Left lung (tissue), 10 donors: ENCODE results near the gene EPHB6. TPM values are rescaled to one million over a fixed set of nuclear protein-coding genes. Genes with fewer than 3 reads are reported as not detected.

Source experiments
- ATAC-seq: fragments of 200-7000 bp; cut with Tn5 transposase; one replicate; pipeline ENCODE4 v1.9.1; 2020; ENCODE audit warnings: moderate library complexity
- DNase-seq, 4 donors: peaks; one replicate each; pipeline ENCODE4 v3.0.0-alpha.2; 2013 to 2020
- H3K27ac ChIP-seq, 2 donors: fragments of 200-600 bp; sonication (generic) in 1 of 2; one replicate each; pipeline versions ENCODE4 v1.5.0 to v1.8.0; 2020 to 2021
- H3K27me3 ChIP-seq, 2 donors: fragments of 200-600 bp; sonication (generic) in 1 of 2; one replicate each; pipeline versions ENCODE4 v1.5.0 to v1.8.0; 2020 to 2021
- H3K36me3 ChIP-seq, 2 donors: fragments of 200-600 bp; sonication (generic) in 1 of 2; one replicate each; pipeline versions ENCODE4 v1.5.0 to v1.8.0; 2020 to 2021
- H3K4me1 ChIP-seq, 2 donors: fragments of 200-600 bp; one replicate each; pipeline ENCODE4 v1.8.0; 2021
- H3K4me3 ChIP-seq, 2 donors: fragments of 200-600 bp; sonication (generic) in 1 of 2; one replicate each; pipeline versions ENCODE4 v1.5.0 to v1.8.0; 2020 to 2021; ENCODE audit warnings: mild to moderate bottlenecking in 1 of 2
- H3K9me3 ChIP-seq, 2 donors: fragments of 200-600 bp; sonication (generic) in 1 of 2; one replicate each; pipeline versions ENCODE4 v1.5.0 to v1.8.0; 2020 to 2021
- CTCF ChIP-seq, 2 donors: fragments of 200-600 bp; sonication (generic) in 1 of 2; IDR thresholded peaks; one replicate each; pipeline versions ENCODE4 v1.5.0 to v1.8.0; 2021; ENCODE audit warnings: antibody characterized with exemption in 2 of 2
- intact Hi-C, 2 donors: fragments of 100-400 bp; cut with DNase I; formaldehyde crosslinking; loops; one replicate each; pipeline versions ENCODE4 v1.11.2 to v1.14.2; 2022
- polyA plus RNA-seq, 6 donors: library from polyadenylated mRNA; unstranded; fragments of 120-200 nt; gene quantifications; one replicate each; pipeline ENCODE4 v1.2.1, GENCODE V29; 2013; ENCODE audit not compliant: insufficient read length in 6 of 6
- total RNA-seq, 2 donors: library from RNA; stranded (reverse); fragmentation: NEBNext Ultra II Directional; extraction: Animal tissue kit (Norgen Biotek cat#: 25700); gene quantifications; one replicate each; pipeline ENCODE4 v1.2.1, GENCODE V29; 2021
- donor health status: DM: no; HTN: yes; CAD: no.
- donor health status: DM: no; HTN: no; CAD: no.

The EPHB6 gene
- total and polyA plus RNA-seq, 8 donors, result 6.5 to 42.8 (median 27.6) TPM

GRCh38 chr7:142867398-142868187, 12.7 kb downstream of the EPHB6 start:
- no peaks in the 10 kb centered on the region for H3K36me3 ChIP-seq
- intact Hi-C loops, result loop anchor here in 1 of 2 donors (10.0 kb wide), 1 partner anchor 137 kb away; no protein-coding TSS in a partner anchor
- peaks cover 0 to 17% of the 10 kb centered on the region in 2 donors for H3K27me3 ChIP-seq
- no peak overlapping the region for H3K4me3 ChIP-seq
- H3K9me3 ChIP-seq, result no peaks in the 10 kb centered on the region
- DNase-seq (no peak), ATAC-seq (no peak)
- no peak overlapping the region for H3K27ac ChIP-seq
- no peaks in the 10 kb centered on the region for H3K4me1 ChIP-seq
- no peak for TF ChIP-seq CTCF (IDR thresholded peaks at IDR 0.05)

GRCh38 chr7:142868188-142868985, 13.5 kb downstream of the EPHB6 start:
- intact Hi-C loops, result loop anchor here in 1 of 2 donors (10.0 kb wide), 1 partner anchor 136 kb away; no protein-coding TSS in a partner anchor
- ATAC-seq, result no peak
- DNase-seq, result no peak
- H3K4me1 ChIP-seq, result no peaks in the 10 kb centered on the region
- no peak overlapping the region for H3K27ac ChIP-seq
- no peak for TF ChIP-seq CTCF (IDR thresholded peaks at IDR 0.05)
- H3K36me3 ChIP-seq, result no peaks in the 10 kb centered on the region
- H3K4me3 ChIP-seq, result no peak overlapping the region
- peaks cover 0 to 17% of the 10 kb centered on the region in 2 donors for H3K27me3 ChIP-seq
- no peaks in the 10 kb centered on the region for H3K9me3 ChIP-seq

DNA sequence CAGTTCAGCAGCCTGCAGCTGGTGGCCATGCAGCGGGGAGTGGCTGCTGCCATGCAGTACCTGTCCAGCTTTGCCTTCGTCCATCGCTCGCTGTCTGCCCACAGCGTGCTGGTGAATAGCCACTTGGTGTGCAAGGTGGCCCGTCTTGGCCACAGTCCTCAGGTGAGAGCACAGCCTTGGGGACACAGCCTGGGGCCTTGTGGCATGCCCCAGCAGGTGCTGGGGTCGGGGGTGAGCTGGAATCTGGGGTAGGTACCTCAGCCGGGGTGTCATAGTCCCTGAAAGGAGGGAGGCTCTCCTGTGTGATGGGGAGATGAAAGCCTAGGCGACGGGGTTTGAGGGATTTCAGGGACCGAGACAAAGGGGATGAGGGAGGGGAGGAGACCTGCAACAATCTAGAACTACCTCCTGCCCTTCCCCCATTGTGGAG, 14.1 kb downstream of the EPHB6 start:
- no peak for DNase-seq
- H3K27me3 ChIP-seq, result peaks cover 0 to 17% of the 10 kb centered on the region in 2 donors
- no peak overlapping the region for H3K4me3 ChIP-seq
- intact Hi-C loops, result loop anchor here in 1 of 2 donors (10.0 kb wide), 1 partner anchor 136 kb away; no protein-coding TSS in a partner anchor
- H3K4me1 ChIP-seq, result no peaks in the 10 kb centered on the region
- no peak for ATAC-seq
- no peaks in the 10 kb centered on the region for H3K9me3 ChIP-seq
- no peak overlapping the region for H3K27ac ChIP-seq
- TF ChIP-seq CTCF (IDR thresholded peaks at IDR 0.05), result no peak
- H3K36me3 ChIP-seq, result no peaks in the 10 kb centered on the region

DNA sequence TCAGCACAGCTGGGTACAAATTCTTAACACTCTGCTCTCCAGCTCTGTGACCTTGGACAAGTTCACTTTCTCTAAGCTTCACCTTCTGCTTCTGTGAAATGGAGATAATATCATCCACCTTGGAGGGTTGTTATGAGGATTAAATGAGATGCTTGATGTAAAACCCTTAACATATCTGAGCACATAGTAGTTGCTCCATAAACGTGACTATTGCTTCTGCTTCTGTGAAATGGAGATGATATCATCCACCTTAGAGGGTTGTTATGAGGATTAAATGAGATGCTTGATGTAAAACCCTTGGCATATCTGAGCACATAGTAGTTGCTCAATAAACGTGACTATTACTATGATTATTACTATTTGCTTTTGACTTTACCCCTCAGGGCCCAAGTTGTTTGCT, 14.6 kb downstream of the EPHB6 start:
- intact Hi-C loops, result loop anchor here in 1 of 2 donors (10.0 kb wide), 1 partner anchor 135 kb away; no protein-coding TSS in a partner anchor
- Histone ChIP-seq H3K27ac (no peak overlapping the region), H3K4me1 (no peaks in the 10 kb centered on the region), H3K36me3 (no peaks in the 10 kb centered on the region), H3K27me3 (peaks cover 0 to 17% of the 10 kb centered on the region in 2 donors), H3K9me3 (no peaks in the 10 kb centered on the region), H3K4me3 (no peak overlapping the region)
- no peak for TF ChIP-seq CTCF (IDR thresholded peaks at IDR 0.05)
- DNase-seq (no peak), ATAC-seq (no peak)

GRCh38 chr7:142870147-142870559, 15.3 kb downstream of the EPHB6 start:
- no peak overlapping the region for H3K27ac ChIP-seq
- H3K4me3 ChIP-seq, result no peak overlapping the region
- no peak for TF ChIP-seq CTCF (IDR thresholded peaks at IDR 0.05)
- intact Hi-C loops, result no loop called here
- H3K36me3 ChIP-seq, result no peaks in the 10 kb centered on the region
- H3K27me3 ChIP-seq, result peaks cover 0 to 17% of the 10 kb centered on the region in 2 donors
- H3K9me3 ChIP-seq, result no peaks in the 10 kb centered on the region
- no peaks in the 10 kb centered on the region for H3K4me1 ChIP-seq
- DNase-seq (no peak), ATAC-seq (no peak)
